Kidney (tissue), 14 donors: Measurements from ENCODE around the gene SLC35F1. TPM values are rescaled to one million over a fixed set of nuclear protein-coding genes. Genes with fewer than 3 reads are reported as not detected.

Source experiments
- DNase-seq, 5 donors: peaks; one replicate each; pipeline ENCODE4 v3.0.0-alpha.2; 2013 to 2020
- FAIRE-seq: peaks from 2 replicates; lab custom pipeline; 2012; peaks lifted over from hg19 to GRCh38; lab: Jason Lieb, UNC
- H3K27ac ChIP-seq, 2 donors: one replicate each; pipeline ENCODE4 v1.7.0; 2013; ENCODE audit warnings: low read depth in 2 of 2, low read length in 2 of 2, inconsistent platforms in 1 of 2
- H3K27me3 ChIP-seq: one replicate; pipeline ENCODE4 v1.7.1; 2013; ENCODE audit warnings: low read length, inconsistent platforms; ENCODE audit not compliant: control insufficient read depth, insufficient read depth
- H3K36me3 ChIP-seq, 3 donors: one replicate each; pipeline versions ENCODE4 v1.7.0 to v1.7.1; 2013; ENCODE audit warnings: low read length in 3 of 3, control low read depth in 1 of 3, inconsistent platforms in 1 of 3; ENCODE audit not compliant: insufficient read depth in 3 of 3, control insufficient read depth in 2 of 3
- H3K4me1 ChIP-seq, 3 donors: one replicate each; pipeline versions ENCODE4 v1.7.0 to v1.7.1; 2013; ENCODE audit warnings: low read length in 3 of 3, inconsistent platforms in 1 of 3, low read depth in 1 of 3; ENCODE audit not compliant: control insufficient read depth in 2 of 3, insufficient read depth in 2 of 3
- H3K4me3 ChIP-seq, 3 donors: one replicate each; pipeline versions ENCODE4 v1.7.0 to v1.8.1; 2013; ENCODE audit warnings: low read length in 3 of 3, control low read depth in 1 of 3, inconsistent platforms in 1 of 3
- H3K9ac ChIP-seq, 3 donors: one replicate each; pipeline versions ENCODE4 v1.7.0 to v1.7.1; 2013; ENCODE audit warnings: low read length in 3 of 3, control low read depth in 1 of 3, inconsistent platforms in 1 of 3
- H3K9me3 ChIP-seq, 3 donors: one replicate each; pipeline versions ENCODE4 v1.7.0 to v1.7.1; 2013; ENCODE audit warnings: low read length in 3 of 3, control low read depth in 1 of 3, inconsistent platforms in 1 of 3; ENCODE audit not compliant: control insufficient read depth in 2 of 3, insufficient read depth in 1 of 3
- intact Hi-C: fragments of 100-400 bp; cut with DNase I; formaldehyde crosslinking; loops from one replicate; pipeline ENCODE4 v1.11.1; 2022
- polyA plus RNA-seq: library from polyadenylated mRNA; stranded (reverse); fragments of 350-450 nt; fragmentation: Illumina TruSeq; extraction: RNeasy Lipid Tissue Mini Kit (QIAGEN cat#74804); gene quantifications from one replicate; pipeline ENCODE4 v1.2.3, GENCODE V29; 2014; ENCODE audit warnings: low read depth, low replicate concordance; ENCODE audit not compliant: insufficient read depth
- total RNA-seq: library from RNA; stranded (reverse); fragmentation: NEBNext Ultra II Directional; extraction: Animal tissue kit (Norgen Biotek cat#: 25700); gene quantifications from one replicate; pipeline ENCODE4 v1.2.1, GENCODE V29; 2021
- TF ChIP-seq, protein P1 (sequence below): IDR thresholded peaks from 3 replicates; pipeline ENCODE4 v1.5.1; 2012; ENCODE audit warnings: mild to moderate bottlenecking, moderate library complexity, borderline replicate concordance; ENCODE audit not compliant: insufficient read depth; ENCODE audit errors: extremely low read depth
- donor health status: control.
- donor health status: control.
- donor health status: control.
- donor health status: control.
- donor health status: control.
- donor health status: DM: yes; HTN: yes; CAD: no.
- donor health status: Normal renal cell carcinoma (clear cell type).

Gene SLC35F1
- total and polyA plus RNA-seq, 2 donors from 2014 or later, result 0.28 to 0.63 TPM

DNA sequence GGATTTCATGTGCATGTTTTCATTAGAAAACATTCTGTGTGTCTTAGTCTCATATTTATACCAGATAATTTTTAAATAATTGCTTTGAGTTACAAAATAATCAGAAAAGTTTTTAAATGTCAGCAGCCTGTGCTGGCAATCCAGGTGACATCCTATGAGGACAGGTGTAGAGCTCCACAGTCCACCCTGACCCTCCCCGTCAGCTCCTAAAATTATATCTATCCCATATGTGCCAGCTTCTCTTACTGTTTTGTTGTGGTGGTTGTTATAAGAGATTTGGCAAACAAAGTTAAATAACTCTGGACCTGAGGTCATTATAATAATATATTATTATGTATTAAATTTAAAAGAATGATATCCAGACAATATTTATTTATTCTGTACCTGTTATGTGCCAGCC, 387.8 kb downstream of the SLC35F1 start:
- H3K9ac ChIP-seq, result no peak overlapping the region
- no peaks in the 10 kb centered on the region for H3K36me3 ChIP-seq
- H3K4me3 ChIP-seq, result no peak overlapping the region
- DNase-seq, result no peak
- no peaks in the 10 kb centered on the region for H3K4me1 ChIP-seq
- H3K27me3 ChIP-seq, result no peaks in the 10 kb centered on the region
- no peaks in the 10 kb centered on the region for H3K9me3 ChIP-seq
- FAIRE-seq, result no peak
- TF ChIP-seq, protein P1, sequence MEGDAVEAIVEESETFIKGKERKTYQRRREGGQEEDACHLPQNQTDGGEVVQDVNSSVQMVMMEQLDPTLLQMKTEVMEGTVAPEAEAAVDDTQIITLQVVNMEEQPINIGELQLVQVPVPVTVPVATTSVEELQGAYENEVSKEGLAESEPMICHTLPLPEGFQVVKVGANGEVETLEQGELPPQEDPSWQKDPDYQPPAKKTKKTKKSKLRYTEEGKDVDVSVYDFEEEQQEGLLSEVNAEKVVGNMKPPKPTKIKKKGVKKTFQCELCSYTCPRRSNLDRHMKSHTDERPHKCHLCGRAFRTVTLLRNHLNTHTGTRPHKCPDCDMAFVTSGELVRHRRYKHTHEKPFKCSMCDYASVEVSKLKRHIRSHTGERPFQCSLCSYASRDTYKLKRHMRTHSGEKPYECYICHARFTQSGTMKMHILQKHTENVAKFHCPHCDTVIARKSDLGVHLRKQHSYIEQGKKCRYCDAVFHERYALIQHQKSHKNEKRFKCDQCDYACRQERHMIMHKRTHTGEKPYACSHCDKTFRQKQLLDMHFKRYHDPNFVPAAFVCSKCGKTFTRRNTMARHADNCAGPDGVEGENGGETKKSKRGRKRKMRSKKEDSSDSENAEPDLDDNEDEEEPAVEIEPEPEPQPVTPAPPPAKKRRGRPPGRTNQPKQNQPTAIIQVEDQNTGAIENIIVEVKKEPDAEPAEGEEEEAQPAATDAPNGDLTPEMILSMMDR, result no peak
- no peak overlapping the region for H3K27ac ChIP-seq
- intact Hi-C loops, result no loop called here

DNA sequence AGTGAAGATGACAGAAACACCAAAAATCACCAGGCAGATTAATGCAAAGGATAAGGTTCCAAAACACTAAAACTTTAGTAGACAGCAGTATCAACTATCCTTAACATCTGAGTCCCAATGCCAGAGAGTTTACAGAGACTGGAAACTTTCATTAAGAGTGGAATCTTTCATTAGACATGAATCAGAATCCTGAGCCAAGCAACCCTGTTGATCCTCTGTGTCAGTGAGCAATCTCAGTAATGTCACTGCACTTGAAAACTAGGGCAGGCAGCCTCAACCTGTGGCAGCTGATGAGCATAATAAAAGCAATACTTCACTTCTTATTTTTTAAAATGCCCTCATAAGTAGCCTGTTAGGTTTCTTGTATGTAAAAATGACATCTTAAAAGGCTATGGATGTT, 388.3 kb downstream of the SLC35F1 start:
- H3K9ac ChIP-seq, result no peak overlapping the region
- H3K27me3 ChIP-seq, result no peaks in the 10 kb centered on the region
- no peaks in the 10 kb centered on the region for H3K9me3 ChIP-seq
- H3K36me3 ChIP-seq, result no peaks in the 10 kb centered on the region
- TF ChIP-seq, protein P1, result no peak
- no peak overlapping the region for H3K27ac ChIP-seq
- no peaks in the 10 kb centered on the region for H3K4me1 ChIP-seq
- FAIRE-seq (no peak), DNase-seq (peak in 2 of 5 donors; percentile 29 to 38)
- intact Hi-C loops, result no loop called here
- H3K4me3 ChIP-seq, result no peak overlapping the region

DNA sequence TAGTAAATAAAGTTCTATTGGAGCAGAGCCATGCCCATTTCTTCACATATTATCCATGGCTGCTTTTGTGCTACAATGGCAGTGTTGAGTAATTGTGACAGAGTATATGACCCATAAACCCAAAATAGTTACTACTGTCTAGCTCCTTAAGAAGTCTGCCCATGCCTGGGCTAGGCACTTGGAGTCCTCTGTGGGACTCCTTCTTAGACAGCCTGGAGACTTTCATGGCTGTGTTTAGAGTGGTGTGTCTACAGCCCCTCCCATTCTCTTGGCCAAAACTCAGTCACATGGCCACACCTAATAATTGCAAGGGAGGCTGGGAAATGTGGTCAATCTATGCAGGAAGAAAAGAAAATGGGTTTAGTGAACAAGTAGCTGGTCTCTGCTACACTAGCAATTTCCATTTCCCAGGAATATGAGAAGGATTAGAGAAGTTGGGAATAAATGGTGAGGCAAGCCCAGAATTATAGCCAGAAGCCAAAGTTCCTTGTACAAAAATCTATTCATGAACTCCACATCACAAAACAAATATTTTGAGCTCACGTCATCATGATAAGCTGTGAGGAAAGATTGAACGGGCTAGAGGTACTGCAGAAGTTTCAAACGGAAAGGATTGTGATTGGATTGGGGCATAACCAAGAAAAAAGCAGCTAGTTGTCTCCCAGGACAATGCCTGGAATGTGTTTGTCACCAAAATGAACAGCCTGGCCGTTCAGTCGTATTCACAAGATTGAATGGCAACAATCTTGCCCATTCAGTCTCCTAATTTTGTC, 389.3 kb downstream of the SLC35F1 start:
- Histone ChIP-seq H3K9ac (no peak overlapping the region), H3K36me3 (no peaks in the 10 kb centered on the region), H3K27me3 (no peaks in the 10 kb centered on the region), H3K9me3 (no peaks in the 10 kb centered on the region), H3K27ac (no peak overlapping the region), H3K4me3 (no peak overlapping the region), H3K4me1 (no peaks in the 10 kb centered on the region)
- TF ChIP-seq, protein P1, result no peak
- no peak for DNase-seq
- intact Hi-C loops, result no loop called here
- no peak for FAIRE-seq
